Fibroblast of skin of abdomen (primary cell): Measurements from ENCODE around the gene RPS17.
"Not testable (repeated sequence)": the region's sequence is repeated elsewhere in the genome, so short reads cannot be mapped to it uniquely, and the experiment has no call there.

Experiments used
- DNase-seq: peaks from one replicate; pipeline ENCODE4 v3.0.0-alpha.2; 2013

RPS17 gene

GRCh38 chr15:82507087-82507486 lies 33.2 kb downstream of the RPS17 start:
- not testable (repeated sequence) for DNase-seq

GRCh38 chr15:82505842-82506241 lies 34.4 kb downstream of the RPS17 start:
- not testable (repeated sequence) for DNase-seq

- DNase-seq: not testable (repeated sequence)
Observed at GRCh38 chr15:82504074-82504473, 36.2 kb downstream of the RPS17 start.

- DNase-seq: not testable (repeated sequence)
Observed at GRCh38 chr15:82502700-82503339, 37.4 kb downstream of the RPS17 start.

GRCh38 chr15:82500772-82501171 lies 39.5 kb downstream of the RPS17 start:
- not testable (repeated sequence) for DNase-seq

- not testable (repeated sequence) for DNase-seq
Observed at GRCh38 chr15:82497978-82498377, 42.3 kb downstream of the RPS17 start.

- not testable (repeated sequence) for DNase-seq
Observed at GRCh38 chr15:82488250-82488649, 52.0 kb downstream of the RPS17 start.

- DNase-seq: not testable (repeated sequence)
Observed at GRCh38 chr15:82487045-82487444, 53.2 kb downstream of the RPS17 start.
